Esophagus muscularis mucosa (tissue), 4 donors: Measurements from ENCODE around the gene SYAP1. TPM values are rescaled to one million over a fixed set of nuclear protein-coding genes. Genes with fewer than 3 reads are reported as not detected.

Source experiments
- DNase-seq: peaks from one replicate; pipeline ENCODE4 v3.0.0-alpha.2; 2017; ENCODE audit errors: extremely low spot score
- H3K27ac ChIP-seq, 4 donors: fragments of 200-600 bp; sonication (generic); replicated peaks in 1 of 4; 1 replicate in 3 of 4; 2 replicates in 1 of 4; pipeline ENCODE4 v1.5.1; 2016 to 2019; ENCODE audit warnings: mild to moderate bottlenecking in 1 of 4
- H3K27me3 ChIP-seq, 4 donors: fragments of 200-600 bp; sonication (generic); one replicate each; pipeline versions ENCODE4 v1.5.1 to v1.6.0; 2016 to 2019
- H3K36me3 ChIP-seq, 4 donors: fragments of 200-600 bp; sonication (generic); one replicate each; pipeline ENCODE4 v1.5.1; 2016 to 2019
- H3K4me1 ChIP-seq, 4 donors: fragments of 200-600 bp; sonication (generic); one replicate each; pipeline ENCODE4 v1.5.1; 2016 to 2019
- H3K4me3 ChIP-seq, 4 donors: fragments of 200-600 bp; sonication (generic); 1 replicate in 2 of 4; 2 replicates in 2 of 4; pipeline ENCODE4 v1.5.1; 2016 to 2019; ENCODE audit warnings: mild to moderate bottlenecking in 4 of 4, moderate library complexity in 1 of 4
- H3K9me3 ChIP-seq, 4 donors: fragments of 200-600 bp; sonication (generic); 1 replicate in 3 of 4; 2 replicates in 1 of 4; pipeline ENCODE4 v1.5.1; 2016 to 2019
- CTCF ChIP-seq, 3 experiments: fragments of 200-600 bp in 2 of 3; fragments of 450-650 bp in 1 of 3; sonication (generic) in 2 of 3; IDR thresholded peaks; one replicate each; pipeline ENCODE4 v1.5.1; 2017 to 2019; ENCODE audit warnings: antibody characterized with exemption in 3 of 3, mild to moderate bottlenecking in 2 of 3, moderate library complexity in 1 of 3
- EP300 ChIP-seq: sonication (generic); formaldehyde crosslinking; IDR thresholded peaks from one replicate; pipeline ENCODE4 v1.6.1; 2017; ENCODE audit warnings: antibody characterized with exemption
- POLR2A ChIP-seq: fragments of 450-650 bp; IDR thresholded peaks from one replicate; pipeline ENCODE4 v1.6.1; 2017; ENCODE audit warnings: antibody characterized with exemption, moderate library complexity, mild to moderate bottlenecking, low read depth
- POLR2AphosphoS5 ChIP-seq, 2 donors: sonication (generic); formaldehyde crosslinking; IDR thresholded peaks; one replicate each; pipeline ENCODE4 v1.6.1; 2017; ENCODE audit warnings: antibody characterized with exemption in 2 of 2
- WGBS: methylation state at CpG from one replicate; pipeline ENCODE4 v1.1.5; 2018; 5-methylcytosine and 5-hydroxymethylcytosine counted together
- intact Hi-C: fragments of 100-400 bp; cut with DNase I; formaldehyde crosslinking; loops from one replicate; pipeline ENCODE4 v1.15.1; 2023
- total RNA-seq, 4 donors: library from RNA; depleted of rRNA; stranded (reverse); fragments of >200 nt; gene quantifications; one replicate each; pipeline versions ENCODE4 v1.1.0 to v1.2.1, GENCODE V29; 2016

SYAP1 gene
- total RNA-seq, 4 donors from 2014 or later = 22.5 to 30.9 (median 28.5) TPM

DNA sequence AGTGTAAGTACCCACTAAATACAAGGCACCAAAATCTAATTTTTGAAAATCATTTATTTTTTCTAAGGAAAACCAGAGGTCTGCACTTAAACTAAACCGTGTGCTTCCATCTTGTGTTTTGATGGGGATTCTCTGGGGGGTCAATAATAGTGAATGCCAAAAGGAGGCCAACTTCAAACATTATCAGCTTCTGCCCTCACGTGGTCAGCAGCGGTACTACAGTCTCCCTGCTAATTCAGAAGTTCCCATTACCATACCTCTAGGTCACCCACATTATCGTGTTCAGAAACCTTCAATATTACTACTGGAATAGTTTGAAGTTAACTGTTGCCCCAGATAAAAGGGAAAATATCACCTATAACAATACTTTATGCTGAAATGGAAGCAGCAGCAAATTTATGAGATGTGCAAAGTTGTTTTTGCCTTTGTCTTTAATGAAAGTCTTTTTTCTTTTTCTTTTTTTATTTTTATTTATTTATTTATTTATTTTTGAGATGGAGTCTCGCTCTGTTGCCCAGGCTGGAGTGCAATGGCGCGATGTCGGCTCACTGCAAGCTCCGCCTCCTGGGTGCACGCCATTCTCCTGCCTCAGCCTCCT, 24.2 kb upstream of the SYAP1 start:
- TF ChIP-seq POLR2AphosphoS5 (IDR thresholded peaks at IDR 0.05) = no peak
- TF ChIP-seq EP300 = no peak
- TF ChIP-seq CTCF (IDR thresholded peaks at IDR 0.05) = peak; percentile 85 to 92 (median 86)
- no peak for TF ChIP-seq POLR2A
- 48% methylated on average over 10 of the region's 10 CpGs for WGBS
- intact Hi-C loops = no loop called here
- peaks cover 0 to 53% (median 25%) of the 10 kb centered on the region in 4 donors for H3K36me3 ChIP-seq
- H3K4me1 ChIP-seq = no peaks in the 10 kb centered on the region
- H3K9me3 ChIP-seq = peaks cover 0 to 4% (median 0%) of the 10 kb centered on the region in 4 donors
- no peak overlapping the region for H3K27ac ChIP-seq
- no peak overlapping the region for H3K4me3 ChIP-seq
- H3K27me3 ChIP-seq = no peaks in the 10 kb centered on the region
- no peak for DNase-seq

GRCh38 chrX:16696956-16697355, 22.5 kb upstream of the SYAP1 start:
- peaks cover 0 to 4% (median 0%) of the 10 kb centered on the region in 4 donors for H3K9me3 ChIP-seq
- H3K4me1 ChIP-seq = no peaks in the 10 kb centered on the region
- TF ChIP-seq POLR2AphosphoS5 (IDR thresholded peaks at IDR 0.05) = no peak
- no peak for TF ChIP-seq POLR2A
- TF ChIP-seq CTCF (IDR thresholded peaks at IDR 0.05) = no peak
- no peak for TF ChIP-seq EP300
- H3K4me3 ChIP-seq = no peak overlapping the region
- no peak overlapping the region for H3K27ac ChIP-seq
- 85% methylated on average over 3 of the region's 3 CpGs for WGBS
- H3K27me3 ChIP-seq = no peaks in the 10 kb centered on the region
- intact Hi-C loops = no loop called here
- no peak for DNase-seq
- H3K36me3 ChIP-seq = peaks cover 0 to 38% (median 13%) of the 10 kb centered on the region in 4 donors

DNA sequence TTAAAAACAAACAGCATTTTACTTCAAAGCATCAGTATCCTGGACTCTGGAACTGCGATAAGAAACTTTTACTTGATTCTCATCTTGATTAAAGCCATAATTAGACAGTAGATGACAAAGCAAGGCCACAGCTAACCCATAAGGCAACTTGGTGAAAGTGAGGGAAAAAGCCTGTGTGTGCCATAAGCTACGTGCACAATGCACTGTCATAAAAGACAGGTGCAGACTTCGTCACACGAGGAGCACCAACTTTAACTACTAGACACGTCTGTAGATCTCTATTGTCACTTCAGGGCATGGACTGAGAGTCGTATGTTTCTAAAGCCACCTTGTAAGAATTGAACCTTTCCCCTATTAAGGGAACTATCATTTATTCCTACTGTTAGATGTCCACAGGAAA, 20.0 kb upstream of the SYAP1 start:
- TF ChIP-seq POLR2AphosphoS5 (IDR thresholded peaks at IDR 0.05) = no peak
- TF ChIP-seq EP300 = no peak
- TF ChIP-seq POLR2A = no peak
- TF ChIP-seq CTCF (IDR thresholded peaks at IDR 0.05) = no peak
- H3K27ac ChIP-seq = no peak overlapping the region
- WGBS = 81% methylated on average over 6 of the region's 6 CpGs
- H3K4me1 ChIP-seq = no peaks in the 10 kb centered on the region
- DNase-seq = no peak
- intact Hi-C loops = no loop called here
- H3K36me3 ChIP-seq = peaks cover 0 to 25% (median 4%) of the 10 kb centered on the region in 4 donors
- H3K9me3 ChIP-seq = no peaks in the 10 kb centered on the region
- no peaks in the 10 kb centered on the region for H3K27me3 ChIP-seq
- no peak overlapping the region for H3K4me3 ChIP-seq

DNA sequence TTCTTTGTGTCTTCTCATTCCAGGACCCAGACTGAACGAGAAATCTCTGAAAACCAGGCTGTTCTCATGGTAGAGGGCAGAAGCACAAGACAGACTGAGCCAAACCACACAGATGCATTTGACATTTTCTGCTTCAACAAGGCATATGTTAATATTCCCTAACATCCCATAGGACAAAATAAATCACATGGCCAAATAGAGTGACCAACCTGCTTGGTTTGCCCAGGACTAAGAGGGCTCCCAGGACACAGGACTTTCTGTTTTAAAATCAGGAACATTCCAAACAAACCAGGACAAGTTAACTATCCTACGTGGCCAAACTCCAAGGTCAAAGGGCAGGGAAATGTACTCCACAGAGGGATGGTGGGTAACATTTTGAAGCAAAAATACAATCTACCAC, 18.7 kb upstream of the SYAP1 start:
- Histone ChIP-seq H3K27me3 (no peaks in the 10 kb centered on the region), H3K36me3 (peaks cover 0 to 23% (median 4%) of the 10 kb centered on the region in 4 donors), H3K4me1 (no peaks in the 10 kb centered on the region), H3K27ac (no peak overlapping the region), H3K4me3 (no peak overlapping the region), H3K9me3 (no peaks in the 10 kb centered on the region)
- intact Hi-C loops = no loop called here
- no peak for DNase-seq
- 70% methylated on average over 2 of the region's 2 CpGs for WGBS
- TF ChIP-seq POLR2A (no peak), POLR2AphosphoS5 (IDR thresholded peaks at IDR 0.05) (no peak), EP300 (no peak), CTCF (IDR thresholded peaks at IDR 0.05) (no peak)
